K562 (cell line): ENCODE data around the gene RAB7A. TPM values are rescaled to one million over a fixed set of nuclear protein-coding genes. Genes with fewer than 3 reads are reported as not detected.

Experiments used
- CREBBP ChIP-seq: IDR thresholded peaks from one replicate; pipeline ENCODE4 v1.6.1; 2012; ENCODE audit warnings: low read depth, mild to moderate bottlenecking, control low read depth, inconsistent platforms, low read length
- E2F6 ChIP-seq, 2 experiments: IDR thresholded peaks; 2 replicates each; pipeline ENCODE4 v1.6.1; 2011; ENCODE audit warnings: borderline replicate concordance in 1 of 2, control low read depth in 1 of 2, low read depth in 1 of 2, low read length in 1 of 2, mild to moderate bottlenecking in 1 of 2, mixed read lengths in 1 of 2, moderate library complexity in 1 of 2; ENCODE audit not compliant: insufficient read depth in 1 of 2, insufficient read length in 1 of 2, poor library complexity in 1 of 2, severe bottlenecking in 1 of 2; ENCODE audit errors: extremely low read depth in 1 of 2
- EHMT2 ChIP-seq: fragments of 450-650 bp; IDR thresholded peaks from 2 replicates; pipeline ENCODE4 v1.6.1; 2018; ENCODE audit warnings: antibody characterized with exemption
- FOS ChIP-seq: IDR thresholded peaks from 3 replicates; pipeline ENCODE4 v1.6.1; 2011; ENCODE audit not compliant: insufficient read length; ENCODE audit errors: extremely low read depth
- GTF2B ChIP-seq: IDR thresholded peaks from 2 replicates; pipeline ENCODE4 v1.6.1; 2011; ENCODE audit not compliant: insufficient read length; ENCODE audit errors: extremely low read depth
- HEY1 ChIP-seq: fragments of 250-450 bp; sonication (Bioruptor Pico); IDR thresholded peaks from 2 replicates; pipeline ENCODE4 v1.5.0; 2020; ENCODE audit warnings: mild to moderate bottlenecking, moderate library complexity, borderline replicate concordance
- ILF3 ChIP-seq: fragments of 450-650 bp; IDR thresholded peaks from 2 replicates; pipeline ENCODE4 v1.6.1; 2018; ENCODE audit warnings: antibody characterized with exemption, mild to moderate bottlenecking, moderate library complexity, borderline replicate concordance
- KDM2B ChIP-seq: fragments of 250-450 bp; sonication (Bioruptor Pico); IDR thresholded peaks from 2 replicates; pipeline ENCODE4 v1.8.0; 2021; ENCODE audit warnings: mild to moderate bottlenecking, moderate library complexity
- MECOM ChIP-seq: fragments of 250-450 bp; sonication (Bioruptor Pico); IDR thresholded peaks from 2 replicates; pipeline ENCODE4 v1.8.0; 2022; ENCODE audit warnings: inconsistent platforms
- NR2F6 ChIP-seq: fragments of 450-650 bp; formaldehyde crosslinking; IDR thresholded peaks from 2 replicates; pipeline ENCODE4 v1.4.0; 2020; ENCODE audit warnings: mild to moderate bottlenecking
- NR4A1 ChIP-seq, 2 experiments: fragments of 250-450 bp in 1 of 2; fragments of 450-650 bp in 1 of 2; sonication (Bioruptor Pico) in 1 of 2; IDR thresholded peaks; 2 replicates each; pipeline versions ENCODE4 v1.4.0 to v1.6.1; 2016 to 2020; ENCODE audit warnings: mild to moderate bottlenecking in 2 of 2, missing compliant biosample characterization in 1 of 2, missing genetic modification characterization in 1 of 2, moderate library complexity in 1 of 2
- POLR2H ChIP-seq: IDR thresholded peaks from 2 replicates; pipeline ENCODE4 v1.6.1; 2016; ENCODE audit warnings: missing genetic modification characterization, low read depth, mild to moderate bottlenecking, control low read depth, missing compliant biosample characterization, moderate library complexity
- RHOXF2B ChIP-seq: fragments of 250-450 bp; sonication (Bioruptor Pico); conservative IDR thresholded peaks from 2 replicates; pipeline ENCODE4 v1.5.1; 2021
- SRF ChIP-seq, 2 experiments: fragments of 250-450, 450-650 bp in 1 of 2; sonication (Bioruptor Pico) in 1 of 2; sonication (generic) in 1 of 2; formaldehyde crosslinking; IDR thresholded peaks; 2 replicates each; pipeline versions ENCODE4 v1.5.0 to v1.5.1; 2020 to 2022; ENCODE audit warnings: mild to moderate bottlenecking in 1 of 2, missing genetic modification reagents in 1 of 2
- SRSF3 ChIP-seq: fragments of 200-400 bp; formaldehyde crosslinking; IDR thresholded peaks from 2 replicates; pipeline ENCODE4 v1.6.1; 2016; ENCODE audit warnings: mild to moderate bottlenecking, low read length, moderate library complexity; ENCODE audit not compliant: insufficient read depth
- STAT6 ChIP-seq: sonication (generic); formaldehyde crosslinking; IDR thresholded peaks from 2 replicates; pipeline ENCODE4 v1.8.1; 2023; ENCODE audit warnings: mild to moderate bottlenecking, missing genetic modification reagents
- TAF1 ChIP-seq: IDR thresholded peaks from 2 replicates; pipeline ENCODE4 v1.6.1; 2011; ENCODE audit warnings: mild to moderate bottlenecking, low read length, moderate library complexity; ENCODE audit not compliant: insufficient read depth, control insufficient read depth, severe bottlenecking; ENCODE audit errors: extremely low read depth
- TBL1XR1 ChIP-seq, 2 experiments: IDR thresholded peaks; 2 replicates each; pipeline ENCODE4 v1.6.1; 2012; ENCODE audit warnings: improper control_type of control experiment in 2 of 2, low read length in 2 of 2, mild to moderate bottlenecking in 1 of 2
- WHSC1 ChIP-seq: IDR thresholded peaks from one replicate; pipeline ENCODE4 v1.6.1; 2012; ENCODE audit warnings: low read length, control low read depth, inconsistent platforms
- ZC3H4 ChIP-seq: sonication (generic); formaldehyde crosslinking; IDR thresholded peaks from 2 replicates; pipeline ENCODE4 v1.9.0; 2021; ENCODE audit warnings: missing genetic modification reagents, borderline replicate concordance
- ZNF175 ChIP-seq: fragments of 200-800 bp; sonication (Bioruptor generic); IDR thresholded peaks from 2 replicates; pipeline ENCODE4 v1.6.1; 2016; ENCODE audit warnings: low read depth, mild to moderate bottlenecking, missing genetic modification characterization, missing compliant biosample characterization
- ZNF224 ChIP-seq: sonication (generic); formaldehyde crosslinking; IDR thresholded peaks from 2 replicates; pipeline ENCODE4 v1.8.0; 2022; ENCODE audit warnings: mild to moderate bottlenecking, missing genetic modification reagents
- ZZZ3 ChIP-seq: fragments of 450-650 bp; IDR thresholded peaks from 2 replicates; pipeline ENCODE4 v1.6.1; 2016; ENCODE audit warnings: antibody characterized with exemption, mild to moderate bottlenecking, moderate library complexity
- polyA plus RNA-seq, 8 experiments: library from polyadenylated mRNA; depleted of rRNA in 4 of 8; stranded (reverse) in 5 of 8; unstranded in 3 of 8; fragments of >200 nt; fragmentation: Nextera tagmentation in 2 of 8; fragmentation: Illumina TruSeq in 1 of 8; extraction: Ambion mirVana in 2 of 8; extraction: Trizol in 1 of 8; gene quantifications; 2 replicates each; pipeline versions ENCODE4 v1.2.1 to v1.2.3, GENCODE V29; 2011 to 2014; ENCODE audit warnings: inconsistent platforms in 1 of 8, missing spikeins in 1 of 8
- total RNA-seq, 7 experiments: library from RNA; depleted of rRNA in 6 of 7; stranded (reverse); fragments of >200 nt in 6 of 7; fragmentation: Illumina TruSeq in 2 of 7; extraction: Trizol in 2 of 7; gene quantifications; 2 replicates each; pipeline versions ENCODE4 v1.2.1 to v1.2.3, GENCODE V29; 2011 to 2021; ENCODE audit warnings: low replicate concordance in 1 of 7

Gene RAB7A
- total and polyA plus RNA-seq, 9 of the 15 experiments (the other 6 are each of a cell fraction or from before 2014, with no cell fraction given), result 30.9 to 204 (median 72.8) TPM

- TF ChIP-seq STAT6 (CRISPR knock-in tag), result no peak
- TF ChIP-seq NR4A1 (CRISPR knock-in tag; IDR thresholded peaks at IDR 0.05), result no peak
- peak; percentile 71; the same call in 1 of the 2 replicates for TF ChIP-seq NR4A1 (tag; IDR thresholded peaks at IDR 0.05)
- TF ChIP-seq TBL1XR1 (IDR thresholded peaks at IDR 0.05; ENCODE audit: low read length in 2 of 2), result no peak
- TF ChIP-seq ZNF175 (CRISPR knock-in tag), result peak; percentile 61; the same call in 1 of the 2 replicates
- no peak for TF ChIP-seq ILF3
- TF ChIP-seq SRF (CRISPR knock-in tag; IDR thresholded peaks at IDR 0.05), result peak in 1 of 2 experiments; percentile 35; a peak in 1 of 4 replicates
- TF ChIP-seq GTF2B, result no peak
- TF ChIP-seq FOS, result no peak
- no peak for TF ChIP-seq EHMT2
- no peak for TF ChIP-seq HEY1 (CRISPR knock-in tag)
- TF ChIP-seq NR2F6 (CRISPR knock-in tag), result no peak
- no peak for TF ChIP-seq WHSC1
- no peak for TF ChIP-seq SRSF3
- peak; percentile 45 for TF ChIP-seq TAF1
- no peak for TF ChIP-seq ZC3H4 (CRISPR knock-in tag)
- TF ChIP-seq ZNF224 (CRISPR knock-in tag), result no peak
- 0 out of 2 replicates have a peak, but pooled peaks have one; percentile 22 for TF ChIP-seq MECOM (CRISPR knock-in tag)
- TF ChIP-seq E2F6 (IDR thresholded peaks at IDR 0.05; ENCODE audit: borderline replicate concordance in 1 of 2, extremely low read depth in 1 of 2, insufficient read depth in 1 of 2, insufficient read length in 1 of 2, low read depth in 1 of 2, low read length in 1 of 2, poor library complexity in 1 of 2, severe bottlenecking in 1 of 2), result peak; percentile 30 to 55
- TF ChIP-seq CREBBP, result no peak
- no peak for TF ChIP-seq ZZZ3
- TF ChIP-seq KDM2B, result no peak
- TF ChIP-seq POLR2H (tag), result peak; percentile 94; the same call in 1 of the 2 replicates
- no peak for TF ChIP-seq RHOXF2B (CRISPR knock-in tag)
Measured at GRCh38 chr3:128680603-128681368, 45.2 kb upstream of the RAB7A start (continued).
